HEK293 (cell line): ENCODE measurements around the gene STARD10.

Experiments
- CTCF ChIA-PET: fragments of 350-600 bp; formaldehyde crosslinking; extraction: SDS; loops from one replicate; lab custom pipeline; 2021; ENCODE audit warnings: antibody characterized with exemption; lab: Yijun Ruan, JAX
- POLR2A ChIA-PET: fragments of 300-600 bp; formaldehyde crosslinking; extraction: SDS; loops from one replicate; lab custom pipeline; 2020; ENCODE audit warnings: antibody characterized with exemption, inconsistent platforms; lab: Yijun Ruan, JAX
- H3K27ac ChIP-seq: fragments of 200-500 bp; sonication (Bioruptor generic); 2 replicates; pipeline ENCODE4 v1.5.1; 2014; ENCODE audit warnings: low read depth, low read length, control low read depth, inconsistent platforms; ENCODE audit errors: extremely low read depth
- H3K36me3 ChIP-seq, 2 experiments: fragments of 200-500 bp in 1 of 2; sonication (Bioruptor generic) in 1 of 2; 1 replicate in 1 of 2; 2 replicates in 1 of 2; pipeline ENCODE4 v1.5.1; 2014 to 2017; ENCODE audit warnings: inconsistent platforms in 2 of 2, low read length in 2 of 2; ENCODE audit not compliant: control insufficient read depth in 2 of 2, insufficient read depth in 1 of 2
- H3K4me1 ChIP-seq: fragments of 200-500 bp; sonication (Bioruptor generic); 2 replicates; pipeline ENCODE4 v1.5.1; 2014; ENCODE audit warnings: mild to moderate bottlenecking, low read length, inconsistent platforms; ENCODE audit not compliant: control insufficient read depth, insufficient read depth
- H3K4me3 ChIP-seq: 2 replicates; pipeline ENCODE4 v1.5.1; 2011; ENCODE audit warnings: low read depth, mild to moderate bottlenecking, control low read depth, low read length, moderate library complexity
- H3K9me3 ChIP-seq: fragments of 200-500 bp; sonication (Bioruptor generic); 2 replicates; pipeline ENCODE4 v1.5.1; 2014; ENCODE audit warnings: low read depth, low read length, inconsistent platforms; ENCODE audit not compliant: control insufficient read depth, insufficient read depth
- ZBTB21 ChIP-seq: fragments of 450-650 bp; formaldehyde crosslinking; IDR thresholded peaks from 2 replicates; pipeline ENCODE4 v1.5.1; 2017; ENCODE audit warnings: missing biosample characterization, missing genetic modification characterization
- ZFP3 ChIP-seq: fragments of 450-650 bp; formaldehyde crosslinking; IDR thresholded peaks from 2 replicates; pipeline ENCODE4 v1.5.1; 2016; ENCODE audit warnings: low read depth, missing biosample characterization, missing genetic modification characterization
- ZNF112 ChIP-seq: fragments of 450-650 bp; formaldehyde crosslinking; IDR thresholded peaks from 2 replicates; pipeline ENCODE4 v1.5.0; 2017; ENCODE audit warnings: missing biosample characterization, missing genetic modification characterization
- ZNF174 ChIP-seq: fragments of 450-650 bp; formaldehyde crosslinking; IDR thresholded peaks from 2 replicates; pipeline ENCODE4 v1.5.0; 2017; ENCODE audit warnings: missing biosample characterization, mild to moderate bottlenecking, missing genetic modification characterization
- ZNF404 ChIP-seq: fragments of 450-650 bp; formaldehyde crosslinking; IDR thresholded peaks from 2 replicates; pipeline ENCODE4 v1.5.1; 2017; ENCODE audit warnings: missing biosample characterization, missing genetic modification characterization
- ZNF426 ChIP-seq: fragments of 450-650 bp; formaldehyde crosslinking; IDR thresholded peaks from 2 replicates; pipeline ENCODE4 v1.5.1; 2017; ENCODE audit warnings: missing biosample characterization, missing genetic modification characterization, mild to moderate bottlenecking, inconsistent platforms, moderate library complexity
- ZNF558 ChIP-seq: fragments of 450-650 bp; formaldehyde crosslinking; IDR thresholded peaks from 2 replicates; pipeline ENCODE4 v1.5.1; 2016; ENCODE audit warnings: missing biosample characterization, missing genetic modification characterization
- ZNF610 ChIP-seq: fragments of 450-650 bp; formaldehyde crosslinking; IDR thresholded peaks from 2 replicates; pipeline ENCODE4 v1.5.1; 2016; ENCODE audit warnings: missing biosample characterization, missing genetic modification characterization, borderline replicate concordance
- ZNF792 ChIP-seq: fragments of 450-650 bp; formaldehyde crosslinking; IDR thresholded peaks from 2 replicates; pipeline ENCODE4 v1.5.1; 2016; ENCODE audit warnings: missing biosample characterization, missing genetic modification characterization
- TF ChIP-seq, protein P1 (sequence below): fragments of 450-650 bp; formaldehyde crosslinking; IDR thresholded peaks from 2 replicates; pipeline ENCODE4 v1.5.1; 2016; ENCODE audit warnings: missing biosample characterization, missing genetic modification characterization
- TF ChIP-seq, protein P2 (sequence below): fragments of 450-650 bp; formaldehyde crosslinking; IDR thresholded peaks from 2 replicates; pipeline ENCODE4 v1.5.1; 2017; ENCODE audit warnings: missing biosample characterization, missing genetic modification characterization
- TF ChIP-seq, protein P3 (sequence below): fragments of 450-650 bp; formaldehyde crosslinking; IDR thresholded peaks from 2 replicates; pipeline ENCODE4 v1.5.1; 2016; ENCODE audit warnings: missing biosample characterization, missing genetic modification characterization
- TF ChIP-seq, protein P4 (sequence below): sonication (generic); formaldehyde crosslinking; IDR thresholded peaks from 2 replicates; pipeline ENCODE4 v1.8.1; 2022; ENCODE audit warnings: mild to moderate bottlenecking, moderate library complexity, missing genetic modification reagents

The STARD10 gene

DNA sequence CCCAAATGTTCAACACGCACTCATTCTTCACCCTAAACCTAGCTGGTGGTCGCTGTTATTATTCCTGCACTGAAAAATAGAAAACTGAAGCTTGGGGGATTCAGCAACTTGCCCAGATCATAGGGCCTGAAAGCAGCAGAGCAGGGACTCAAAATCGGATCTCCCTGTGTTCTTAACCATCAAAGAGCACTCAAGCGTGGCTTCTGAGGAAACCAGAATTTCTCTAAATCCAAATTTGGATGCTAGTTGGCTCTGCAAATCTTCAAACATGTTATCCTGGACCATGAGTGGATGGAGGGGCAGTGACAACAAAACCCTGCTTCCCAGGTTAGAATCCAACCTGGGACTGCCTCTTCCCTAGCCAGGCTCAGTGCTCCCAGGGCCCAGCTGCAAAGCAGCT is 30.0 kb downstream of the STARD10 start:
- CTCF ChIA-PET = interaction anchor here (0.5 kb wide), 1 partner anchor 34 kb away, joined by 3 read pairs; no protein-coding TSS in a partner anchor

DNA sequence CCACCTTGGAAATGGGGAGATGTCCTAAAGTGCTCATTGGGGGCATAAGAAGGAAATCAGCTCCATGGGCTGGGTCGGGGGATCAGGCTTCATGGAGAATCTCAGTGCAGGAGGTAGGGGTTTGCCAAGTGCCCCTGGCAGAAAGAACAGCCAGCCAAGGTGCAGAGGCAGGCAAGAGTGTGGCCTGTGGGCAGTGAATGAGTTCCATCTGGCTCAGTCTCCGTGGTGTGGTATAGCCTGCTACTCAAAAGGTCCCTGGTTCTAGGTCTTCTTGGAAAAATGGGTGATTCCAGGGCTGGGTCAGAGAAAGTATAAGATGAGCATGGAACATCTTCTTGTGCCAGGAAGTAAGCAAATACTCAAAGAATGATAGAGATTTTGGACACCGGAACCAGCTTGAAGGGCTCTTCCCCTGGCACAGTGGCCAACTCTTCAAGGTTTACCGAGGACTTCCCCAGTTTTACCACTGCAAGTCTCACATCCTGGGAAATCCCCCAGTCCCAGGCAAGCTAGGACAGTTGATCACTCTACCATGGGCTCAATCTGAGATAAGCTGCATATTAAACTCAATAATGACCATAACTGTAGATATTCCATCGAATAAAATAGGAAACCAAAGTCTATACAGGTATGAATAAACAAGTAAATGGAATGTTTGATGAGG is 31.1 kb downstream of the STARD10 start:
- POLR2A ChIA-PET = no interaction called here
- peaks cover 6% of the 10 kb centered on the region for H3K4me1 ChIP-seq
- H3K9me3 ChIP-seq = no peaks in the 10 kb centered on the region
- no peak overlapping the region for H3K27ac ChIP-seq
- H3K36me3 ChIP-seq = peaks cover 0 to 2% of the 10 kb centered on the region in 2 experiments; a peak in 1 of 3 replicates
- no peak for TF ChIP-seq ZNF174 (tag by site-specific recombination)
- CTCF ChIA-PET = no interaction called here
- H3K4me3 ChIP-seq = no peak overlapping the region

More for the DNA sequence above, 30.0 kb downstream of the STARD10 start:
- Histone ChIP-seq H3K4me3 (no peak overlapping the region), H3K4me1 (peaks cover 3% of the 10 kb centered on the region; the same call in 1 of the 2 replicates), H3K9me3 (no peaks in the 10 kb centered on the region), H3K27ac (no peak overlapping the region), H3K36me3 (no peaks in the 10 kb centered on the region)
- POLR2A ChIA-PET = no interaction called here
- TF ChIP-seq, protein P1, sequence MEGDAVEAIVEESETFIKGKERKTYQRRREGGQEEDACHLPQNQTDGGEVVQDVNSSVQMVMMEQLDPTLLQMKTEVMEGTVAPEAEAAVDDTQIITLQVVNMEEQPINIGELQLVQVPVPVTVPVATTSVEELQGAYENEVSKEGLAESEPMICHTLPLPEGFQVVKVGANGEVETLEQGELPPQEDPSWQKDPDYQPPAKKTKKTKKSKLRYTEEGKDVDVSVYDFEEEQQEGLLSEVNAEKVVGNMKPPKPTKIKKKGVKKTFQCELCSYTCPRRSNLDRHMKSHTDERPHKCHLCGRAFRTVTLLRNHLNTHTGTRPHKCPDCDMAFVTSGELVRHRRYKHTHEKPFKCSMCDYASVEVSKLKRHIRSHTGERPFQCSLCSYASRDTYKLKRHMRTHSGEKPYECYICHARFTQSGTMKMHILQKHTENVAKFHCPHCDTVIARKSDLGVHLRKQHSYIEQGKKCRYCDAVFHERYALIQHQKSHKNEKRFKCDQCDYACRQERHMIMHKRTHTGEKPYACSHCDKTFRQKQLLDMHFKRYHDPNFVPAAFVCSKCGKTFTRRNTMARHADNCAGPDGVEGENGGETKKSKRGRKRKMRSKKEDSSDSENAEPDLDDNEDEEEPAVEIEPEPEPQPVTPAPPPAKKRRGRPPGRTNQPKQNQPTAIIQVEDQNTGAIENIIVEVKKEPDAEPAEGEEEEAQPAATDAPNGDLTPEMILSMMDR = no peak
- TF ChIP-seq ZNF426 = no peak
- TF ChIP-seq ZNF112 = no peak
- TF ChIP-seq ZFP3 (tag by site-specific recombination) = no peak
- no peak for TF ChIP-seq ZNF610 (tag by site-specific recombination)
- TF ChIP-seq ZNF404 (tag by site-specific recombination) = no peak
- TF ChIP-seq, protein P2, sequence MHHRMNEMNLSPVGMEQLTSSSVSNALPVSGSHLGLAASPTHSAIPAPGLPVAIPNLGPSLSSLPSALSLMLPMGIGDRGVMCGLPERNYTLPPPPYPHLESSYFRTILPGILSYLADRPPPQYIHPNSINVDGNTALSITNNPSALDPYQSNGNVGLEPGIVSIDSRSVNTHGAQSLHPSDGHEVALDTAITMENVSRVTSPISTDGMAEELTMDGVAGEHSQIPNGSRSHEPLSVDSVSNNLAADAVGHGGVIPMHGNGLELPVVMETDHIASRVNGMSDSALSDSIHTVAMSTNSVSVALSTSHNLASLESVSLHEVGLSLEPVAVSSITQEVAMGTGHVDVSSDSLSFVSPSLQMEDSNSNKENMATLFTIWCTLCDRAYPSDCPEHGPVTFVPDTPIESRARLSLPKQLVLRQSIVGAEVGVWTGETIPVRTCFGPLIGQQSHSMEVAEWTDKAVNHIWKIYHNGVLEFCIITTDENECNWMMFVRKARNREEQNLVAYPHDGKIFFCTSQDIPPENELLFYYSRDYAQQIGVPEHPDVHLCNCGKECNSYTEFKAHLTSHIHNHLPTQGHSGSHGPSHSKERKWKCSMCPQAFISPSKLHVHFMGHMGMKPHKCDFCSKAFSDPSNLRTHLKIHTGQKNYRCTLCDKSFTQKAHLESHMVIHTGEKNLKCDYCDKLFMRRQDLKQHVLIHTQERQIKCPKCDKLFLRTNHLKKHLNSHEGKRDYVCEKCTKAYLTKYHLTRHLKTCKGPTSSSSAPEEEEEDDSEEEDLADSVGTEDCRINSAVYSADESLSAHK (tag by site-specific recombination) = no peak
- TF ChIP-seq ZNF792 (tag by site-specific recombination) = no peak
- no peak for TF ChIP-seq ZNF558
- TF ChIP-seq, protein P3, sequence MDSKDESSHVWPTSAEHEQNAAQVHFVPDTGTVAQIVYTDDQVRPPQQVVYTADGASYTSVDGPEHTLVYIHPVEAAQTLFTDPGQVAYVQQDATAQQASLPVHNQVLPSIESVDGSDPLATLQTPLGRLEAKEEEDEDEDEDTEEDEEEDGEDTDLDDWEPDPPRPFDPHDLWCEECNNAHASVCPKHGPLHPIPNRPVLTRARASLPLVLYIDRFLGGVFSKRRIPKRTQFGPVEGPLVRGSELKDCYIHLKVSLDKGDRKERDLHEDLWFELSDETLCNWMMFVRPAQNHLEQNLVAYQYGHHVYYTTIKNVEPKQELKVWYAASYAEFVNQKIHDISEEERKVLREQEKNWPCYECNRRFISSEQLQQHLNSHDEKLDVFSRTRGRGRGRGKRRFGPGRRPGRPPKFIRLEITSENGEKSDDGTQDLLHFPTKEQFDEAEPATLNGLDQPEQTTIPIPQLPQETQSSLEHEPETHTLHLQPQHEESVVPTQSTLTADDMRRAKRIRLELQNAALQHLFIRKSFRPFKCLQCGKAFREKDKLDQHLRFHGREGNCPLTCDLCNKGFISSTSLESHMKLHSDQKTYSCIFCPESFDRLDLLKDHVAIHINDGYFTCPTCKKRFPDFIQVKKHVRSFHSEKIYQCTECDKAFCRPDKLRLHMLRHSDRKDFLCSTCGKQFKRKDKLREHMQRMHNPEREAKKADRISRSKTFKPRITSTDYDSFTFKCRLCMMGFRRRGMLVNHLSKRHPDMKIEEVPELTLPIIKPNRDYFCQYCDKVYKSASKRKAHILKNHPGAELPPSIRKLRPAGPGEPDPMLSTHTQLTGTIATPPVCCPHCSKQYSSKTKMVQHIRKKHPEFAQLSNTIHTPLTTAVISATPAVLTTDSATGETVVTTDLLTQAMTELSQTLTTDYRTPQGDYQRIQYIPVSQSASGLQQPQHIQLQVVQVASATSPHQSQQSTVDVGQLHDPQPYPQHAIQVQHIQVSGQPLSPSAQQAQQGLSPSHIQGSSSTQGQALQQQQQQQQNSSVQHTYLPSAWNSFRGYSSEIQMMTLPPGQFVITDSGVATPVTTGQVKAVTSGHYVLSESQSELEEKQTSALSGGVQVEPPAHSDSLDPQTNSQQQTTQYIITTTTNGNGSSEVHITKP (tag by site-specific recombination) = no peak
- TF ChIP-seq ZBTB21 = no peak
- TF ChIP-seq, protein P4, sequence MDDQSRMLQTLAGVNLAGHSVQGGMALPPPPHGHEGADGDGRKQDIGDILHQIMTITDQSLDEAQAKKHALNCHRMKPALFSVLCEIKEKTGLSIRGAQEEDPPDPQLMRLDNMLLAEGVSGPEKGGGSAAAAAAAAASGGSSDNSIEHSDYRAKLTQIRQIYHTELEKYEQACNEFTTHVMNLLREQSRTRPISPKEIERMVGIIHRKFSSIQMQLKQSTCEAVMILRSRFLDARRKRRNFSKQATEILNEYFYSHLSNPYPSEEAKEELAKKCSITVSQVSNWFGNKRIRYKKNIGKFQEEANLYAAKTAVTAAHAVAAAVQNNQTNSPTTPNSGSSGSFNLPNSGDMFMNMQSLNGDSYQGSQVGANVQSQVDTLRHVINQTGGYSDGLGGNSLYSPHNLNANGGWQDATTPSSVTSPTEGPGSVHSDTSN (CRISPR knock-in tag) = no peak
